Activated gamma-delta T cell treated with anti-CD3 and anti-CD28 coated beads, Interleukin-2, amount 50 U/mL, for 16 hours (primary cell): Measurements from ENCODE around the gene ZNF664.
A peak's percentile ranks its signal among the peaks of the same experiment; 100 is the strongest.

ENCODE experiments used
- DNase-seq: peaks from one replicate; pipeline ENCODE4 v3.0.0-alpha.2; 2020; ENCODE audit warnings: low read depth

The ZNF664 gene

GRCh38 chr12:123958876-123959275 is 14.1 kb upstream of the ZNF664 start:
- no peak for DNase-seq

- no peak for DNase-seq
These were observed 12.8 kb upstream of the ZNF664 start for GRCh38 chr12:123960029-123960735.

GRCh38 chr12:123960856-123961255 is 12.2 kb upstream of the ZNF664 start:
- no peak for DNase-seq

- no peak for DNase-seq
These were observed 11.2 kb upstream of the ZNF664 start for GRCh38 chr12:123961585-123962345.

GRCh38 chr12:123962513-123962912 is 10.5 kb upstream of the ZNF664 start:
- no peak for DNase-seq

- no peak for DNase-seq
These were observed 9.2 kb upstream of the ZNF664 start for GRCh38 chr12:123963821-123964220.

- no peak for DNase-seq
These were observed 7.6 kb upstream of the ZNF664 start for GRCh38 chr12:123965382-123965781.

GRCh38 chr12:123966596-123966995 is 6.4 kb upstream of the ZNF664 start:
- DNase-seq, result no peak

GRCh38 chr12:123967121-123967586 is 5.9 kb upstream of the ZNF664 start:
- no peak for DNase-seq

- DNase-seq, result no peak
These were observed 1.6 kb upstream of the ZNF664 start for GRCh38 chr12:123971449-123971769.

- peak; percentile 22 for DNase-seq
These were observed 1.1 kb upstream of the ZNF664 start for GRCh38 chr12:123971770-123972456.

- DNase-seq, result peak; percentile 6
These were observed 732 bp downstream of the ZNF664 start for GRCh38 chr12:123973552-123974341.

GRCh38 chr12:123976227-123976826 is 3.3 kb downstream of the ZNF664 start:
- DNase-seq, result no peak

GRCh38 chr12:123979566-123979965 is 6.6 kb downstream of the ZNF664 start:
- DNase-seq, result no peak

- DNase-seq, result no peak
These were observed 9.3 kb downstream of the ZNF664 start for GRCh38 chr12:123982269-123982668.

- peak; percentile 33 for DNase-seq
These were observed 10.9 kb downstream of the ZNF664 start for GRCh38 chr12:123983822-123984485.

GRCh38 chr12:123984903-123985302 is 11.9 kb downstream of the ZNF664 start:
- DNase-seq, result no peak

- DNase-seq, result no peak
These were observed 13.5 kb downstream of the ZNF664 start for GRCh38 chr12:123986374-123986965.

- DNase-seq, result no peak
These were observed 14.0 kb downstream of the ZNF664 start for GRCh38 chr12:123987022-123987421.

- no peak for DNase-seq
These were observed 16.2 kb downstream of the ZNF664 start for GRCh38 chr12:123989168-123989567.

- DNase-seq, result no peak
These were observed 16.7 kb downstream of the ZNF664 start for GRCh38 chr12:123989753-123990152.
